ENCODE measurements around the gene HYOU1. TPM values are rescaled to one million over a fixed set of nuclear protein-coding genes. Genes with fewer than 3 reads are reported as not detected.

HYOU1 gene
- total and polyA plus RNA-seq, 2 of the 8 experiments (the other 6 are each of a cell fraction or from before 2014, with no cell fraction given) = 239 to 295 TPM

DNA sequence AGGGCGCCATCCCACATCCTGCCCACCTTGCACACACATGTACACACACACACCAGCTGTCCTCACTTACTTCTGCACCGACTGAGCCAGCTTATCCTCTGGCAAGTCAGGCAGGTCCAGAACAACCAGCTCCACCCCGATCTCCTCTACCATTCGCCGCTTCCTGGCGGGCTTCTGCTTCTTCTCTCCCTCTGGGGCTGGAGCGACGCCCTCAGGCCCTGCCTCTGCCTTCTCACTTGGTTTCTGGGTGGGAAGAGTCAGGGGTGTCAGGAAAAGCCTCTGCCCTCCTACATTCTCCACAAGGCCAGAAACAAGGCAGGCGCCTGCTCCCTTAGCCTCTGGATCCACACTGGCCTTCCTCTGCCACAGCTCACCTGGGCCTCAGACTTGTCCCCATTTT, 8.4 kb downstream of the HYOU1 start (continued):
- TF ChIP-seq, protein P1, sequence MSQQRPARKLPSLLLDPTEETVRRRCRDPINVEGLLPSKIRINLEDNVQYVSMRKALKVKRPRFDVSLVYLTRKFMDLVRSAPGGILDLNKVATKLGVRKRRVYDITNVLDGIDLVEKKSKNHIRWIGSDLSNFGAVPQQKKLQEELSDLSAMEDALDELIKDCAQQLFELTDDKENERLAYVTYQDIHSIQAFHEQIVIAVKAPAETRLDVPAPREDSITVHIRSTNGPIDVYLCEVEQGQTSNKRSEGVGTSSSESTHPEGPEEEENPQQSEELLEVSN (IDR thresholded peaks at IDR 0.05) = no peak
- TF ChIP-seq CHD2 (IDR thresholded peaks at IDR 0.05; ENCODE audit: low read length) = no peak
- TF ChIP-seq CBX8 (IDR thresholded peaks at IDR 0.05; ENCODE audit: borderline replicate concordance, low read depth, low read length) = no peak
- no peak for TF ChIP-seq BACH1 (IDR thresholded peaks at IDR 0.05; ENCODE audit: low read length)
- TF ChIP-seq GABPA (IDR thresholded peaks at IDR 0.05; ENCODE audit: borderline replicate concordance, insufficient read depth, low read length) = no peak
- TF ChIP-seq, protein P2, sequence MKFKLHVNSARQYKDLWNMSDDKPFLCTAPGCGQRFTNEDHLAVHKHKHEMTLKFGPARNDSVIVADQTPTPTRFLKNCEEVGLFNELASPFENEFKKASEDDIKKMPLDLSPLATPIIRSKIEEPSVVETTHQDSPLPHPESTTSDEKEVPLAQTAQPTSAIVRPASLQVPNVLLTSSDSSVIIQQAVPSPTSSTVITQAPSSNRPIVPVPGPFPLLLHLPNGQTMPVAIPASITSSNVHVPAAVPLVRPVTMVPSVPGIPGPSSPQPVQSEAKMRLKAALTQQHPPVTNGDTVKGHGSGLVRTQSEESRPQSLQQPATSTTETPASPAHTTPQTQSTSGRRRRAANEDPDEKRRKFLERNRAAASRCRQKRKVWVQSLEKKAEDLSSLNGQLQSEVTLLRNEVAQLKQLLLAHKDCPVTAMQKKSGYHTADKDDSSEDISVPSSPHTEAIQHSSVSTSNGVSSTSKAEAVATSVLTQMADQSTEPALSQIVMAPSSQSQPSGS (IDR thresholded peaks at IDR 0.05; ENCODE audit: low read length) = no peak
- TF ChIP-seq CEBPB (IDR thresholded peaks at IDR 0.05; ENCODE audit: low read depth, low read length) = no peak

Data from H1 (cell line).